GM10248 (cell line): Measurements from ENCODE around the gene CRMP1.

Experiments
- CTCF ChIA-PET: fragments of 300-600 bp; sonication (Branson Sonifier 250); formaldehyde crosslinking; extraction: SDS; loops from one replicate; lab custom pipeline; 2021; ENCODE audit warnings: antibody characterized with exemption; lab: Yijun Ruan, JAX
- POLR2A ChIA-PET: fragments of 350-650 bp; sonication (Branson Sonifier 250); formaldehyde crosslinking; extraction: SDS; loops from one replicate; lab custom pipeline; 2020; ENCODE audit warnings: antibody characterized with exemption; lab: Yijun Ruan, JAX
- DNase-seq: peaks from one replicate; pipeline ENCODE4 v3.0.0; 2012; ENCODE audit errors: extremely low spot score
- CTCF ChIP-seq: IDR thresholded peaks from 2 replicates; pipeline ENCODE4 v1.5.1; 2012; ENCODE audit warnings: mild to moderate bottlenecking, low read depth; ENCODE audit errors: extremely low read depth, missing control alignments, control extremely low read depth

The CRMP1 gene

DNA sequence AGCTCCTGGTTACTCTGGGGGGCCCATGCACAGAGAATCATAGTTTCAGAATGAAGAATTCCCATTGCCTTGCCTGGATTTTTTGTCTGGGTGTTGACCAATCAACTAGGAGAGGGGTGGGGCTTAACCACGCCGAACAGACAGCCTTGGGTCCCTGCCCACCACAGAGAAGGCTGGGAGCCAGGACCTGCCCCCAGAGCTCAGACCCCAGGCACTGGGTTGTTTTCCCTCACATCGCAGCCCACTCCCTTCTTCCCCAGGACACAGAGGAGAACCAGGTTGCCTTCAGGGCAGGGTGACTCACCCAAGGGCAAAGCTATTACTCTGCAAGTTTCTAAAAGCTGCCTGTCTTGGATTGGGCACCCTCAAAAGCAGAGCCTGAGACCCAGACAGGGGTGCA lies 23.3 kb upstream of the CRMP1 start:
- ChIA-PET CTCF (no interaction called here), POLR2A (no interaction called here)
- no peak for TF ChIP-seq CTCF
- DNase-seq: no peak

DNA sequence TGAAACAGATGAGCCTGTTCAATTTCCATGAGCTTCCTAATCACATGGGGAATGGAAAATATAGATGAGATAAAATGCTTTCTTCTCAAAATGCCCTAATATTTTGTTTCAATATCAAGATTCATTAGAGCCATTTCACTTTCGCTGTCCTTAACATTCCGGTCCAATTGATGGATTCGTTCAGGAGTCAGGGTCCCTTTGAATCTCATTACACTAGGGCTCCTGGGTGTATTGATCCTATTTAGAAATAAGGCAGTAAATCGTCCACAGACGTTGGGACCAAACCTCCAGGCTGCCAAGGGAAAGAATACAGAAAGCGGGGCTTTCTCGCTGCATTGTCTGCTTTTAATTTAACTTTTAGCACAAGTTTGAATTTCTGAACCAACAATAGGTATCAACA lies 20.6 kb upstream of the CRMP1 start:
- no peak for TF ChIP-seq CTCF
- ChIA-PET POLR2A (no interaction called here), CTCF (interaction anchor here (0.9 kb wide), 1 partner anchor 24 kb away, joined by 3 read pairs; no protein-coding TSS in a partner anchor)
- DNase-seq: no peak

- no peak for DNase-seq
- no peak for TF ChIP-seq CTCF
- ChIA-PET CTCF (no interaction called here), POLR2A (no interaction called here)
These were observed 19.7 kb upstream of the CRMP1 start for GRCh38 chr4:5912614-5913019.

GRCh38 chr4:5908876-5909427 lies 16.1 kb upstream of the CRMP1 start:
- ChIA-PET CTCF (no interaction called here), POLR2A (no interaction called here)
- DNase-seq: no peak
- no peak for TF ChIP-seq CTCF

- POLR2A ChIA-PET: no interaction called here
- CTCF ChIA-PET: interaction anchor here (0.8 to 1.0 kb wide), 2 partner anchors 29 to 92 kb away, joined by 3 read pairs; no protein-coding TSS in a partner anchor
These were observed 13.3 kb upstream of the CRMP1 start for GRCh38 chr4:5906191-5906590.

GRCh38 chr4:5905714-5906113 lies 12.8 kb upstream of the CRMP1 start:
- no peak for DNase-seq
- no peak for TF ChIP-seq CTCF
- POLR2A ChIA-PET: no interaction called here
- CTCF ChIA-PET: no interaction called here

More at GRCh38 chr4:5906191-5906590, 13.3 kb upstream of the CRMP1 start:
- no peak for TF ChIP-seq CTCF
- no peak for DNase-seq

DNA sequence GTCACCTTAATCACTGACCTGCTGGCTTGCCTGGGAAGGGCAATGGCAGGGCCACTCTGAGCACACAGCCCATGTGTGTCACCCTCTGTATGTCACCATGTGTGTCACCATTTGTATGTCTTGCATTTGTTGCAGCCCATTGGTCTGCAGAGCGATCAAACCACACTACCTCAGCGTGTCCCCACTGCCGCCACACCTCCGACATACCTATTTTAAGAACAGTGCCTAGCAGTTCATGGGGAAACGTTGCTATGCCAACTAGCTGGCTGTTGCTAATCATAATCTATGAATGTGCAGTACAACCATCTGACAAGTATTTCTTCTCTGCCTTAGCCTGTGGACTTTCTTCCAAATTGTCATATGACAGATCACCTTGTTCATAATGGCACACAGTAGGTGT lies 8.0 kb upstream of the CRMP1 start:
- DNase-seq: no peak
- POLR2A ChIA-PET: no interaction called here
- CTCF ChIA-PET: no interaction called here
- no peak for TF ChIP-seq CTCF
